ENCODE measurements around the gene UBLCP1. TPM values are rescaled to one million over a fixed set of nuclear protein-coding genes. Genes with fewer than 3 reads are reported as not detected.
"Not testable (repeated sequence)": the region's sequence is repeated elsewhere in the genome, so short reads cannot be mapped to it uniquely, and the experiment has no call there.

The UBLCP1 gene
- total RNA-seq, 2 experiments from 2014 or later: 22.7 to 23.0 TPM

DNA sequence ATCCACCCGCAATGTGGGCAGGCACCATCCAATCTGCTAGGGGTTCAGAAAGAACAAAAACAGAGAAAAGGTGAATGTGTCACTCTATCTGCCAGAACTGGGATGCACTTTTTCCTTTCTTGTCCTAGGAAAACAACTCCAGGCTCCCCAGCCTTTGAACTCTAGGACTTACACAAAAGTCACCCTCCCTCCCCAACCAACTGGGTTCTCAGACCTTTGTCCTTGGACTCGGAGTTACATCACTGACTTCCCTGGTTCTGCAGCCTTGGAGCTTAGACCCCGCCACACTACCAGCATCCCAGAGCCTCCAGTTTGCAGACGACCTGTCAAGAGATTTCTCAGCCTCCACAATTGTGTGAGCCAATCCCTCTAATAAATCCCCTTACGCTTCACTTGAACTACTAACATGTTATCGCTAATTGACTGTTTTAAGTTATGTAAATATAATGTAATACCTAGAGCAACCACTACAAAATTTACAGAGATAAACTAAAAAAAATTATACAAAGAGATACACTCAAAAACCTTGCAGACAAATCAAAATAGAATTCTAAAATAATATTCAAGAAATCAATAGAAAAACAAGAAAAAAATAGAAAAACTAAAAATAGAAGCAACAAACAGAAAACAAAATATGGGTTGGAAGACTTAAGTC, 5.3 kb upstream of the UBLCP1 start:
- H3K4me1 Mint-ChIP-seq (ENCODE audit: low read depth): peaks cover 9% of the 10 kb centered on the region
- H3K9me3 Mint-ChIP-seq: no peaks in the 10 kb centered on the region
- CTCF ChIA-PET: no interaction called here
- intact Hi-C loops (cut with micrococcal nuclease): no loop called here
- H3K36me3 Mint-ChIP-seq (ENCODE audit: low read depth): no peaks in the 10 kb centered on the region
- H3K27ac Mint-ChIP-seq: no peak overlapping the region
- no peak for DNase-seq
- H3K27me3 Mint-ChIP-seq (ENCODE audit: low read depth): no peaks in the 10 kb centered on the region
- no peak overlapping the region for H3K4me3 Mint-ChIP-seq

DNA sequence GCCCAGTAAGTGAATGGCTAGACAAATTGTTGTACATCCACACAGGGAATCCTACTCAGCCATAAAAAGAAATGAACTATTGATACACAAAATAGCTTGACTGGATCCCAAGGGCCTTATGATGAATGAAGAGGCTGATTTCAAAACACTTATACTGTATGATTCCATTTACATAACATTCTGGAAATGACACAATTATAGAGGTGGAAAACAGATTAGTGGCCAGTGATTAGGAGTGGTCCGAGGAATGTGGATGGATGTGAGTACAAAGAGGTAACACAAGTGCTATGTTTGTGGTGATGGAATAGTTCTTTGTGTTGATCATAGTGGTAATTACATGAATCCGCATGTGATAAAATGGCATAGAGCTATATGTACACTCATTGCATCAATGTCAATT, 4.7 kb upstream of the UBLCP1 start:
- intact Hi-C loops (cut with micrococcal nuclease): no loop called here
- Mint-ChIP-seq H3K27me3 (ENCODE audit: low read depth) (no peaks in the 10 kb centered on the region), H3K27ac (no peak overlapping the region), H3K9me3 (no peaks in the 10 kb centered on the region), H3K36me3 (ENCODE audit: low read depth) (no peaks in the 10 kb centered on the region), H3K4me1 (ENCODE audit: low read depth) (peaks cover 9% of the 10 kb centered on the region), H3K4me3 (no peak overlapping the region)
- DNase-seq: no peak
- CTCF ChIA-PET: no interaction called here

DNA sequence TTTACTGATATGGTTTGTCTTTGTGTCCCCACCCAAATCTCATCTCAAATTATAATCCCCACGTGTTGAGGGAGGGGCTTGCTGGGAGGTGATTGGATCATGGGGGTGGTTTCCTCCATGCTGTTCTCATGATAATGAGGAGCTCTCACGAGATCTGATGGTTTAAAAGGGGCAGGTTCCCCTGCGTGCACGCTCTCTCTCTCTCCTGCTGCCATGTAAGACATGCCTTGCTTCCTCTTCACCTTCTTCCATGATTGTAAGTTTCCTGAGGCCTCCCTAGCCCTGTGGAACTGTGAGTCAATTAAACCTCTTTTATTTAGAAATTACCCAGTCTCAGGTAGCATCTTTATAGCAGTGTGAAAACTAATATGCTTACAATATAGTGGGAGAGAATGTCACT, 2.9 kb upstream of the UBLCP1 start:
- intact Hi-C loops (cut with micrococcal nuclease); CTCF ChIA-PET; H3K36me3 Mint-ChIP-seq (ENCODE audit: low read depth); H3K27me3 Mint-ChIP-seq (ENCODE audit: low read depth); H3K4me3 Mint-ChIP-seq; H3K9me3 Mint-ChIP-seq; H3K27ac Mint-ChIP-seq; DNase-seq: not testable (repeated sequence)
- H3K4me1 Mint-ChIP-seq (ENCODE audit: low read depth): peaks cover 22% of the 10 kb centered on the region

DNA sequence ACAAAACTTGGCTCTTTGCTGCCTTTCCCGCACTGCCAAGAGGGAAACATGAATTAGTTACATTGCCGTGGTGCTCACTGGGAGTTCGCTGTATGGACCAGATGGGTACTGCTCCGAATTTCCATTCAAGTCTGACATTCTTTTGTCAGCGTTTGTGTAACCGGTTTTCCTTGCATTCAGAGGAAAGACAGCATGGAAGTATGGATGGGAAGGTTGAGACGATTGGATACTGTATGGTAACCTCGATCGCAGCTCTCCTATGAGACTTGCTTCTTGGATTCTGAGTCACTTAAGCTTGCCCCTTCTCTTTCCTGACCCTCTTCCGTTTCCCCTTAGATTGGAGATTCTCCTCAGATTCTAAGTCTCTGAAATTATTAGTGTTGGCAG, 625 bp upstream of the UBLCP1 start:
- Mint-ChIP-seq H3K27me3 (ENCODE audit: low read depth) (no peaks in the 10 kb centered on the region), H3K4me1 (ENCODE audit: low read depth) (peaks cover 25% of the 10 kb centered on the region), H3K4me3 (peak overlapping the region; percentile 96), H3K27ac (peak overlapping the region; percentile 99), H3K9me3 (peaks cover 10% of the 10 kb centered on the region), H3K36me3 (ENCODE audit: low read depth) (peaks cover 16% of the 10 kb centered on the region)
- DNase-seq: peak; percentile 18
- CTCF ChIA-PET: interaction anchor here (0.9 to 1.3 kb wide), 2 partner anchors 52 to 56 kb away, joined by 3 to 4 read pairs; no protein-coding TSS in a partner anchor
- intact Hi-C loops (cut with micrococcal nuclease): no loop called here

DNA sequence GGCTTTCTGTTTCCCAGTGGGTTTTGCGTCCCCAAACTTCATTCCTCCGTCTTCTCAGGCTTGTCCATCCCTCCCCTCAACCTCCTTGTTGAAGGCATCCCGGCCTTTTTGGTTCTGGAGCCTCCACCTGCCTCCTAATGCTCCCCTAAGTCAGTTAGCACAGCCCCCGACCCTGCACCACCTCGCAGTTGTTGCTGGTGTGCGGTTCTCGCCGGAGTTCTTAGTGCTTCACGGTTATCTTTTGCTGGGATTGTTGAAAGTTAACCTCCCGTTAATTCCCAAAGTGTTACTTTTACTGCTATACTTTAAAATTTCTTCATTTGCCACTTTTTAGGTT, 447 bp downstream of the UBLCP1 start:
- H3K4me1 Mint-ChIP-seq (ENCODE audit: low read depth): peaks cover 32% of the 10 kb centered on the region
- peak overlapping the region; percentile 99 for H3K27ac Mint-ChIP-seq
- H3K4me3 Mint-ChIP-seq: peak overlapping the region; percentile 96
- H3K9me3 Mint-ChIP-seq: peaks cover 10% of the 10 kb centered on the region
- H3K27me3 Mint-ChIP-seq (ENCODE audit: low read depth): no peaks in the 10 kb centered on the region
- CTCF ChIA-PET: interaction anchor here (0.7 to 2.5 kb wide), 3 partner anchors 55 to 107 kb away, joined by 3 to 11 read pairs (median 4); no protein-coding TSS in a partner anchor
- no peak for DNase-seq
- intact Hi-C loops (cut with micrococcal nuclease): loop anchor here (1.0 kb wide), 5 partner anchors 21 to 602 kb away; no protein-coding TSS in a partner anchor
- H3K36me3 Mint-ChIP-seq (ENCODE audit: low read depth): peaks cover 18% of the 10 kb centered on the region

DNA sequence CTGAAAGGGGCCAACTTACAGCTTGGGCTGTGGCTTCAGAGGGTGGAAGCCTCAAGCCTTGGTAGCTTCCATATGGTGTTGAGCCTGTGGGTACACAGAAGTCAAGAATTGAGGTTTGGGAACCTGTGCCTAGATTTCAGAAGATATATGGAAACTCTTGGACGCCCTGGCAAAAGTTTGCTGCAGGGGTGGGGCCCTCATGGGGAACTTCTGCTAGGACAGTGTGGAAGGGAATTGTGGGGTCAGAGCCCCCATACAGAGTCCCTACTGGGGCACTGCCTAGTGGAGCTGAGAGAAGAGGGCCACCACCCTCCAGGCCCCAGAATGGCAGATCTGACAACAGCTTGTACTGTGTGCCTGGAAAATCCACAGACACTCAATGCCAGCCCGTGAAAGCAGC, 3.7 kb downstream of the UBLCP1 start:
- DNase-seq; intact Hi-C loops (cut with micrococcal nuclease); H3K27ac Mint-ChIP-seq; H3K27me3 Mint-ChIP-seq (ENCODE audit: low read depth); H3K9me3 Mint-ChIP-seq; H3K4me3 Mint-ChIP-seq; CTCF ChIA-PET: not testable (repeated sequence)
- peaks cover 27% of the 10 kb centered on the region for H3K36me3 Mint-ChIP-seq (ENCODE audit: low read depth)
- H3K4me1 Mint-ChIP-seq (ENCODE audit: low read depth): peaks cover 46% of the 10 kb centered on the region

DNA sequence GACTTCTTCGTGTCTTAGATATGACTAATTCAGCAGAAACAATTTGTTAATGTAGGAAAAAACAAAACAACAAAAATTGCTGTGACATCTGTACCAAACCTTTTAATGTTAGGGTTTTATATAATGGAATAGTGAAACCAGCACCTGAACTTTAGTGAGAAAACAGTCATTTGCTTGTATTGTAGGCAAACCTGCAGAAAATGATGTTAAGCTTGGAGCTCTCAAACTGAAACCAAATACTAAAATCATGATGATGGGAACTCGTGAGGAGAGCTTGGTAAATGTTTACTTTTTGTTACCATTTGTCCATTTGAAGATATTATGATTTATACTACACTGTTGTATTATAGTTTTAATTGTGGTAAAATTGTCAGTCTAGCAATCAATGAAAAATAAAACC, 6.6 kb downstream of the UBLCP1 start:
- no peak for DNase-seq
- Mint-ChIP-seq H3K4me3 (no peak overlapping the region), H3K27ac (peak overlapping the region; percentile 11), H3K4me1 (ENCODE audit: low read depth) (peaks cover 31% of the 10 kb centered on the region), H3K9me3 (peaks cover 10% of the 10 kb centered on the region), H3K36me3 (ENCODE audit: low read depth) (peaks cover 37% of the 10 kb centered on the region), H3K27me3 (ENCODE audit: low read depth) (no peaks in the 10 kb centered on the region)
- intact Hi-C loops (cut with micrococcal nuclease): no loop called here
- CTCF ChIA-PET: no interaction called here

DNA sequence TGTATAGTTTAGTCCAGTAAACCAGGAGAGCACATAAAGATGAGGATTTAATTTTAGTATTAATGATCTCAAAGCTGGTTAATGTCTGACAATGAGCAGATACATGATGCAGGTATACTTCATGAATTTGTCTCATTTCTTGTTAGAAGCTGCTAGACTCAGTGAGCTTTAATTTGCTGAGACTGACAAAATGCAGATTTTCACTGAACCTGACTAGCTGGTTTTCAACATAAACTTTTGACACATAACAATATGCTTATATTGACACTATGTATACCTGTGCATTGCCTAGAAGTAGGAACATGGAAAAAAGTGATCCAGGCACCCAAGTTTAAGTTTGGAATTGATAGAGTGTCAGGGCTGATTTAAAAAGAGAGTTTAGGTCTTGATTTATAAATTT, 10.8 kb downstream of the UBLCP1 start:
- H3K27ac Mint-ChIP-seq: no peak overlapping the region
- peaks cover 33% of the 10 kb centered on the region for H3K36me3 Mint-ChIP-seq (ENCODE audit: low read depth)
- no peaks in the 10 kb centered on the region for H3K9me3 Mint-ChIP-seq
- no peak for DNase-seq
- peaks cover 20% of the 10 kb centered on the region for H3K4me1 Mint-ChIP-seq (ENCODE audit: low read depth)
- CTCF ChIA-PET: interaction anchor here (0.6 to 2.8 kb wide), 4 partner anchors 13 to 117 kb away, joined by 3 to 9 read pairs (median 4); no protein-coding TSS in a partner anchor
- H3K4me3 Mint-ChIP-seq: no peak overlapping the region
- intact Hi-C loops (cut with micrococcal nuclease): no loop called here
- H3K27me3 Mint-ChIP-seq (ENCODE audit: low read depth): no peaks in the 10 kb centered on the region

DNA sequence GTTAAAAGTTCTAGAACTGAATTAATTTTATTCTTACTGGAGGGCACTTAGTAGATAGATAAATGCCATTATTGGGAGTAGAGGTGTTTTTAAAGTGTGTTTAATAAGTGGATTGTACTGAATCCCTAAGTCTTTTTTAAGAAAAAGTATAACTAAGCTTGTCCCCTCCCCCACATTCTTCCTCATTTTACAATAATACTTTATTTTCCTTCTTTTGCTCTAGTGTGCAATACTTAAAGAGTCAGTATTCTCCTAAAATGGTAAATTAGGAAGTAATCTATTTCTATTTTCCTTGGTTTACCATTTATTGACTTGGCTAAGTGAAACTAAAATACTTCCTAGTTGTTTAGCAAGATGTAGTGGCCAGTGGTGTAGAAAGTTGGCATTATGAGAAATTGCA, 11.6 kb downstream of the UBLCP1 start:
- Mint-ChIP-seq H3K9me3 (no peaks in the 10 kb centered on the region), H3K4me3 (no peak overlapping the region)

DNA sequence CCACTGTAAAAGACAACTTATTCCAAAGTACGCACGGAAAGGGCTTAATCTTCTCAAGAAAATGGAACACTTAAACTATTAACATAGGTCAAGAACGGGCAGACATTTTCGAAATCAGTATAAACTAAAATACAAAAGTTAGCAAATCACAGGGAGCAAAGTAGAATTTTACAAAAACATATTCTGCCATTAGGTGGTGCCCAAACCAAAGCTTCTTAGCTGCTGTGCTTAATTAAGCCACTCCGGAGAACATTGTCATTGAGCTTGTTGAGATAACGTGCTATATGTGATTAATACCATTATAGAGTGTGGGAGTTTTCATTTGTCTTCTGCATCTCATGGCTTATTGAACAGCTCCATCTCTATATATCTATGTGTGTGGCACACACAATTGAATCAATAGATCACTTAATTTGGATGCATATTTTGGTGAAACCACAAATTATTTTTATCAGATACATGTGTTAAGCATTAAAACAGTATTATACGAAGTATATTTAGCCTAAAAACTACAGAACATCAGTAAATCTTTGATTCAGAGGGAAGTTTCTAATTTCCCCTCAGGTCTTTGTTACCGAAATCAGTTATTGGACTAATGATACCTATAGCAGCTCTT, 23.4 kb downstream of the UBLCP1 start:
- CTCF ChIA-PET: interaction anchor here (0.6 to 3.2 kb wide), 7 partner anchors 10 to 770 kb away, joined by 3 to 13 read pairs (median 4); no protein-coding TSS in a partner anchor
- no peak overlapping the region for H3K4me3 Mint-ChIP-seq
- H3K4me1 Mint-ChIP-seq (ENCODE audit: low read depth): no peaks in the 10 kb centered on the region
- H3K9me3 Mint-ChIP-seq: no peaks in the 10 kb centered on the region
- H3K36me3 Mint-ChIP-seq (ENCODE audit: low read depth): no peaks in the 10 kb centered on the region
- no peak for DNase-seq
- H3K27me3 Mint-ChIP-seq (ENCODE audit: low read depth): no peaks in the 10 kb centered on the region
- intact Hi-C loops (cut with micrococcal nuclease): loop anchor here (1.0 to 2.0 kb wide), 5 partner anchors 30 to 700 kb away; partner anchors contain the start of gene ADRA1B
- H3K27ac Mint-ChIP-seq: no peak overlapping the region

More for the DNA sequence above, 11.6 kb downstream of the UBLCP1 start:
- Mint-ChIP-seq H3K4me1 (ENCODE audit: low read depth) (peaks cover 13% of the 10 kb centered on the region), H3K36me3 (ENCODE audit: low read depth) (peaks cover 33% of the 10 kb centered on the region), H3K27ac (no peak overlapping the region), H3K27me3 (ENCODE audit: low read depth) (no peaks in the 10 kb centered on the region)
- CTCF ChIA-PET: interaction anchor here (1.1 to 2.8 kb wide), 2 partner anchors 59 to 117 kb away, joined by 3 to 9 read pairs; no protein-coding TSS in a partner anchor
- no peak for DNase-seq
- intact Hi-C loops (cut with micrococcal nuclease): no loop called here

DNA sequence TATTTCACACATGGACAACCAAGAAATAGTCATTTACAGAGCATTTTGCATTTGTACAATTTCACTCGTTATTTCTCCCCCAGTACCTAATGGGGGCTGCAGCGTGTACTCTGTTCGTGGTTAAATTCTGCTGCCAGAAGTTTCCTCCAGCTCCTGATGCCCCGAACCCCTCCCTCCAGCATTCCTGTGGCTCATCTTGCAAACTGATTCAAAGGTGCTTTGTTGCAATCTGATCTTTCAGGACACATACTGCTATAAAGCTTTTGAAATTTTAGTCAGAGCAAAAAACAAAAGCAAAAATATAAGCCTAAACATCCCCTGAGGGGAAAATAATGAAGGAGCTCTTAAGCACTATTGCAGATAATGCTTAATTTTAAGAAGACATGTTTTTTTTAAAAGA, 27.7 kb downstream of the UBLCP1 start:
- Mint-ChIP-seq H3K9me3 (no peaks in the 10 kb centered on the region), H3K4me1 (ENCODE audit: low read depth) (no peaks in the 10 kb centered on the region), H3K27ac (no peak overlapping the region), H3K4me3 (no peak overlapping the region), H3K36me3 (ENCODE audit: low read depth) (no peaks in the 10 kb centered on the region), H3K27me3 (ENCODE audit: low read depth) (no peaks in the 10 kb centered on the region)
- DNase-seq: no peak
- CTCF ChIA-PET: interaction anchor here (0.6 to 2.1 kb wide), 5 partner anchors 17 to 153 kb away, joined by 3 to 14 read pairs (median 5); no protein-coding TSS in a partner anchor
- intact Hi-C loops (cut with micrococcal nuclease): no loop called here

DNA sequence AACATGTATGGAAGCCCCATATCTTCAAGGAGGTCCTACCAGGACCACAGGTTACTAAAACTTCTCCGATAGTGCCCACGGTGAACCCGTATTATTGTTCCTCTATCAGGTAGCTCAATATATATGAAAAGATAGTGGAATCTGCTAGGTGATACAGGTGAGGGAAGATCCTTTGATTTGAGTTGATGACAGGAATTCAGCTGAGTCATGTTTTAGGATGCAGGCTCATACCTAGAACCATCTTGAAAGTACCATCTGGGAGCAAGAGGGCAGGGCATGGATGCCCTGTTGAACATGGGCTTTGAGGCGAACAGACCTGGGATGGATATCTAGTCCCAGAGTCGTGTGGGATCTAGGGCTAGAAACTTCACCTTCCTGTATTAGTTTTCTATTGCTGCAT, 31.8 kb downstream of the UBLCP1 start:
- CTCF ChIA-PET: interaction anchor here (0.8 kb wide), 1 partner anchor 138 kb away, joined by 3 read pairs; no protein-coding TSS in a partner anchor
- no peaks in the 10 kb centered on the region for H3K27me3 Mint-ChIP-seq (ENCODE audit: low read depth)
- H3K27ac Mint-ChIP-seq: no peak overlapping the region
- no peaks in the 10 kb centered on the region for H3K4me1 Mint-ChIP-seq (ENCODE audit: low read depth)
- peaks cover 4% of the 10 kb centered on the region for H3K36me3 Mint-ChIP-seq (ENCODE audit: low read depth)
- intact Hi-C loops (cut with micrococcal nuclease): no loop called here
- DNase-seq: no peak
- peaks cover 15% of the 10 kb centered on the region for H3K9me3 Mint-ChIP-seq
- no peak overlapping the region for H3K4me3 Mint-ChIP-seq

DNA sequence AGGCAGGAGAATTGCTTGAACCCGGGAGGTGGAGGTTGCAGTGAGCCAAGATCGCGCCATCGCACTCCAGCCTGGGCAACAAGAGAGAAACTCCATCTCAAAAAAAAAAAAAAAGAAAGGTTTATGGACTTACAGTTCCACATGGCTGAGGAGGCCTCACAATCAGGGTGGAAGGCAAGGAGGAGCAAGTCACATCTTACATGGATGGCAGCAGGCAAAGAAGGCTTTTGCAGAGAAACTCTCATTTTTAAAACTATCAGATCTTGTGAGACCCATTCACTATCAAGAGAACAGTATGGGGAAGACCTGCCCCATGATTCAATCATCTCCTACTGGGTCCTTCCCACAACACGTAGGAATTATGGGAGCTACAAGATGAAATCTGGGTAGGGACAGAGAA, 34.2 kb downstream of the UBLCP1 start:
- H3K27ac Mint-ChIP-seq; CTCF ChIA-PET; intact Hi-C loops (cut with micrococcal nuclease); H3K36me3 Mint-ChIP-seq (ENCODE audit: low read depth); DNase-seq; H3K27me3 Mint-ChIP-seq (ENCODE audit: low read depth); H3K4me3 Mint-ChIP-seq; H3K4me1 Mint-ChIP-seq (ENCODE audit: low read depth): not testable (repeated sequence)
- H3K9me3 Mint-ChIP-seq: peaks cover 24% of the 10 kb centered on the region

Data from activated naive CD4-positive, alpha-beta T cell treated with anti-CD3 and anti-CD28 coated beads for 36 hours (primary cell).